HEK293T (cell line): ENCODE measurements around the gene TFEB.

ENCODE experiments used
- CTCF ChIA-PET: fragments of 350-600 bp; formaldehyde crosslinking; extraction: SDS; loops from one replicate; lab custom pipeline; 2021; ENCODE audit warnings: antibody characterized with exemption, inconsistent platforms; lab: Yijun Ruan, JAX
- POLR2A ChIA-PET: fragments of 350-600 bp; formaldehyde crosslinking; extraction: SDS; loops from one replicate; lab custom pipeline; 2020; ENCODE audit warnings: antibody characterized with exemption, inconsistent platforms; lab: Yijun Ruan, JAX
- DNase-seq: peaks from one replicate; pipeline ENCODE4 v3.0.0; 2012; ENCODE audit warnings: mixed read lengths; ENCODE audit errors: extremely low spot score
- ARNT ChIP-seq: fragments of 450-650 bp; IDR thresholded peaks from 2 replicates; pipeline ENCODE4 v1.6.1; 2017; ENCODE audit warnings: mild to moderate bottlenecking
- BHLHE40 ChIP-seq: fragments of 450-650 bp; IDR thresholded peaks from 2 replicates; pipeline ENCODE4 v1.6.1; 2016; ENCODE audit warnings: mild to moderate bottlenecking, moderate library complexity, borderline replicate concordance
- CTBP1 ChIP-seq: fragments of 450-650 bp; IDR thresholded peaks from 2 replicates; pipeline ENCODE4 v1.6.1; 2016; ENCODE audit warnings: borderline replicate concordance
- ELF4 ChIP-seq: fragments of 450-650 bp; IDR thresholded peaks from 2 replicates; pipeline ENCODE4 v1.6.1; 2017; ENCODE audit warnings: antibody characterized with exemption
- FOXA1 ChIP-seq: fragments of 450-650 bp; IDR thresholded peaks from 2 replicates; pipeline ENCODE4 v1.6.1; 2016; ENCODE audit warnings: mild to moderate bottlenecking
- FOXM1 ChIP-seq: fragments of 450-650 bp; IDR thresholded peaks from 2 replicates; pipeline ENCODE4 v1.6.1; 2017; ENCODE audit warnings: mild to moderate bottlenecking, borderline replicate concordance
- HDGF ChIP-seq: fragments of 450-650 bp; IDR thresholded peaks from 2 replicates; pipeline ENCODE4 v1.6.1; 2017; ENCODE audit warnings: antibody characterized with exemption, borderline replicate concordance
- L3MBTL2 ChIP-seq: fragments of 450-650 bp; conservative IDR thresholded peaks from 2 replicates; pipeline ENCODE4 v1.6.1; 2016; ENCODE audit warnings: mild to moderate bottlenecking
- LEF1 ChIP-seq: fragments of 450-650 bp; IDR thresholded peaks from 2 replicates; pipeline ENCODE4 v1.6.1; 2017; ENCODE audit warnings: mild to moderate bottlenecking, borderline replicate concordance
- NFRKB ChIP-seq: fragments of 450-650 bp; IDR thresholded peaks from 2 replicates; pipeline ENCODE4 v1.6.1; 2016; ENCODE audit warnings: mild to moderate bottlenecking, moderate library complexity
- SP1 ChIP-seq: fragments of 450-650 bp; IDR thresholded peaks from 2 replicates; pipeline ENCODE4 v1.6.1; 2017
- SUZ12 ChIP-seq: fragments of 450-650 bp; IDR thresholded peaks from 2 replicates; pipeline ENCODE4 v1.6.1; 2016; ENCODE audit warnings: mild to moderate bottlenecking
- TARDBP ChIP-seq: fragments of 450-650 bp; IDR thresholded peaks from 2 replicates; pipeline ENCODE4 v1.6.1; 2016
- ZNF384 ChIP-seq: fragments of 450-650 bp; IDR thresholded peaks from 2 replicates; pipeline ENCODE4 v1.6.1; 2016
- TF ChIP-seq, protein P1 (sequence below): fragments of 450-650 bp; IDR thresholded peaks from 2 replicates; pipeline ENCODE4 v1.6.1; 2016

TFEB gene

DNA sequence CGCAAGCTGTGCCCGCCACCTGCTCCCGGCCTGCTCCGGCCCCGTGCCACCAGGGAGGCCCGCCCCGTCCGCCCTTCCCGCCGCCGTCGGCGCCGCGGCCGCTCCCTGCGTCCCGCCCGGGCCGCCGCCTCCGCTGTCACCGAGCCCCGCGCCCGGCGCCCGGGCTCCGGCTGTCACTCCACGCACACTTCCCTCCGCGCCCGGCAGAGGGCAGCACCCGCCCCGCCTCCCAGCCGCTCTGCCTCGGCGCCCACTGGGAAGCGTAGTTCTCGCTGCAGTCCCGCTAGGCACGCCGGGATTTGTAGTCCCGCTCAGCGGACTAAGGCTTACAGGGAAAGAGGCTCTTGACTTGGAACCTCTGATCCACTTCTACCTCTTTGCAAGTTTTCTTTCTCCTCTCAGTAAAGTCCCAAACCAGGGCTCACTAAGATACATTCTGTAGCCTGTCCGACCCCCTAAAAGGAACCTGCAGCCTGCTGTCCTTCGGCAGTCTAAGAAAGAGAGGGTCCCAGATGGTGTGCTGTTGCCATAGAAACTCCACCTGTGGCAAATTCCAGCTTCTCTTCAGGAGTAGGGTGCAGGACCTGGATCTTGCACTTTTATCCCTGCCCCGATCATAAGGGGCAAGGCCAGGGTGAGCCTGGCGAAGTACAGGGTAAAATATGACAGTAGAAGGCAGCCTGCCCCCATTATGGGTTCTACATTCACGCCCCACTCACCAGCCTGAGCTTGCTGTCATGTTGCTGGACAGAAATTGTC is at the start of gene TFEB:
Gene TFEB, minus strand, starts transcription at position 182 of the 759 bp plus-strand sequence. CDS start 44,395 bp downstream, outside the sequence.
- ChIA-PET CTCF (no interaction called here), POLR2A (interaction anchor here (1.2 to 1.6 kb wide), 2 partner anchors 12 to 44 kb away, joined by 4 read pairs; partner anchors contain the start of gene FRS3)
- peak; percentile 97 for DNase-seq
- no peak for TF ChIP-seq SUZ12
- TF ChIP-seq, protein P1, sequence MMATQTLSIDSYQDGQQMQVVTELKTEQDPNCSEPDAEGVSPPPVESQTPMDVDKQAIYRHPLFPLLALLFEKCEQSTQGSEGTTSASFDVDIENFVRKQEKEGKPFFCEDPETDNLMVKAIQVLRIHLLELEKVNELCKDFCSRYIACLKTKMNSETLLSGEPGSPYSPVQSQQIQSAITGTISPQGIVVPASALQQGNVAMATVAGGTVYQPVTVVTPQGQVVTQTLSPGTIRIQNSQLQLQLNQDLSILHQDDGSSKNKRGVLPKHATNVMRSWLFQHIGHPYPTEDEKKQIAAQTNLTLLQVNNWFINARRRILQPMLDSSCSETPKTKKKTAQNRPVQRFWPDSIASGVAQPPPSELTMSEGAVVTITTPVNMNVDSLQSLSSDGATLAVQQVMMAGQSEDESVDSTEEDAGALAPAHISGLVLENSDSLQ: peak; percentile 91

DNA sequence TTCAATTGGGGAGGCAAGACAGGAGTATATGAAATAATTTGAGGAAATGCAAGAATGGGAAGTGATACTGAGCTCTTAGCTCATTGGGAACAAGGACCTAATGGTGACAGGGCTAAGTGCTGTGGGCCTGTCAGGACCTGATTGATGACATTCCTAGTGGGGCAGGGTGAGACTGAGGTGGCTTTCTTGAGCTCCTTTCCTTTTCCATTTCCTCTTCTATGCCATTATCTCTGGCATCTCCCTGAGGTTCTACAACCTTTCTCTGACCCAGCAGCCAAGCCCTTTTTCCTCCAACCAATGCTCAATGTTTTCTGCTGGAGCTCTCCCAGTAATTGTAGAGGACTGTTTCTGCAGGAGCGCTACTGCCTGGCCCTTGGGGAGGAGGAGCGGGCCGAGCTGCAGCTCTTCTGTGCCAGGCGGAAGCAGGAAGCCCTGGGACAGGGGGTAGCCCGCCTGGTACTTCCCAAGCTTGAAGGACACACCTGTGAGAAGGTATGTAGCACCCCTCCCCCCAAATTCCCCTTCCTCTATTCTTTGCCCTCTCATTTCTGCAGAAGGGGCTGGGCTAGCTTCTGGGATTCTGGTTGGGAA is 49.3 kb upstream of the TFEB start:
- ChIA-PET POLR2A (interaction anchor here (0.6 to 1.6 kb wide), 2 partner anchors 264 to 266 kb away, joined by 3 to 4 read pairs; partner anchors contain the start of gene TAF8), CTCF (interaction anchor here (0.5 to 1.1 kb wide), 3 partner anchors 63 to 136 kb away, joined by 3 read pairs; partner anchors contain the start of gene MED20)
- TF ChIP-seq, protein P1: peak; percentile 74
- TF ChIP-seq HDGF: no peak
- DNase-seq: no peak

DNA sequence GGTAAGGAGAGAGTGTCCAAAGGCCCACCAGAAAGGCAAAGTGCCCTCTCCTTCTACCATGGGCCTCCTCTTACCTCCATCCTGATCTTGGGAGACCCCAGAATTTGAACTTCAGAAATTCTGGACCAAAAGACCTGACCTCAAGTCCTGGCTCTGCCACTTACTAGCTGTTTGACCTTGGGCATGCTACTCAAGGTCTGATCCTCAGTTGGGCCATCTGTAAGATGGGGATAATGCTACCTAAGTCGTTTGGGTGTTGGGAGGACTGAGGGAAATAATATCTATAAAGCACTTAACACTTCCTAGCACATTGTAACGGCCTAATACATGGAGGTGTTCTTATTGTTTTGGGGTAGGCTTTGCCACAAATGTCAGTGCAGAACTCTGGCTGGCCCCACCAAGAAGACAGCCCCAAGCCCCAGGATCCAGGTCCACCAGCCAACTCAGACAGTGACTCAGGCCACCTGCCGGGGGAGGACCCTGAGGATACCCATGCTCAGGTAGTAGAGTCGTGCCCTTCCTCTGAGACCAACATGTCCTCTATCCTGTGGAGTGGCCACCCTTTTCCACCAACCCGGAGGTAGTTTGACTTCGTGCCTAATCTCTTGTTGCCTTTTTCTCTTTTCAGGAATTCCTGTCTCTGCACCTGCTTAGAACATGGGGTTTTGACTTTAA is 47.8 kb upstream of the TFEB start:
- CTCF ChIA-PET: no interaction called here
- TF ChIP-seq CTBP1 (no peak), L3MBTL2 (no peak), ZNF384 (no peak), NFRKB (no peak), FOXA1 (no peak), TARDBP (no peak), SUZ12 (no peak), LEF1 (no peak), FOXM1 (no peak)
- no peak for DNase-seq
- POLR2A ChIA-PET: interaction anchor here (1.6 kb wide), 1 partner anchor 268 kb away, joined by 4 read pairs; the partner anchor contains the start of gene TAF8

DNA sequence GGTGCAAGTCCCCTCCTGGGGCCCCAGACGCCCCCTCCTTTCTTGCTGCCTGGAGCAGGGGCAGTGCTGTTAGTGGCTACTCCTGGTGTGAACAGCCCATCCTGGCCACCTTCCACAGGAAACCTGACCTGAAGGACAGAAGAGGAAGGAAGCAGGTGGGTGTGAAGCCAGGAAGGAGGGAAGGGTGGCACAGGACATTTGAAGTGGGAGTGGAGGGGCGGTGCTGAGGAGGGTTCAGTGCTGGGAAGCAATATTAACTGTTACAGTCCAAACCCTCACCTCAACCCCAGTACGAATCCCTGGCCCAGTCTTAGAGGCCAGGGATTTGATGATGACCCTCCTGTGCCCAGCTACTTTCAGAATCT is 45.9 kb upstream of the TFEB start:
- POLR2A ChIA-PET: interaction anchor here (1.2 kb wide), 1 partner anchor 16 kb away, joined by 3 read pairs; no protein-coding TSS in a partner anchor

DNA sequence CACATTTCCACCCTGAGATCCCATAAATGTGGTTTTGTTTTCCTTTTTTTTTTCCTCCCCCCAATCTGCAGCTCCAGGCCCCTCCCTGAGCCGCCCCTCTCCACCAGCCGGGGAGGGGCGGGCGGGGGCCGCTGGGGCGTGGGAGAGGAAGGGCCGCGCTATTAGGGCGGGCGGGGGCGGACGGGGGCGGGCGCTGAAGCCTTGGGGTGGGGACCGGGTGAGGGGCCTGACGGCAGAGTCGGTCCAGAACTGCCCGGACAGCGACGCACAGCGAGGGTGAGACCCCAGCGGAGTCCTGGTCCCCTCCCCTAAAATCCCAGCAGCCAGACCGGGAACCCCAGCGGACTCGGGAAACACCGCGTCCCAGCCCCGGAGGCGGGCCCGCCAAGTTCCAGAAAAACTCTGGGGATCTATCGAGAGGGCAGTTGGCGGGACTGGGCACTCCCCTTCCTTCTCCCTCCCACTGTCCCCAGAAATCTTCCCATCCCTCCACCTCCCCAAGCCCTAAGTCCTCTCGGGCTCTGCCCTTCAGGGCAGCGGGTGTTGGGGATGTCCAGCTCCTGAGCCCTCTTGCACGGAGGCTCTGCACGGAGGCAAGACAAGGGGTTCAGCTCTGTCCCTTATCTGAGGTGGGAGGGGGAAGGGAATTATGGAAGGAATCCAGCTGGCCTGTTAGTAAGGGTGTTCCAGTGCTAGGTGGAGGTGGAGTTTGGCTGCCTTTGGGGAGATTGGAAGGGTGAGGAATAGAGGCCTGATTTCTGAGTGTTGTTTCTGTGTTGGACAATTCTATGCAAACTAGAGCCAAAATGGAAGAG is 45.4 kb upstream of the TFEB start, which contains the start of gene PRICKLE4:
Gene PRICKLE4, plus strand, starts transcription at position 232 of the 815 bp plus-strand sequence. CDS start 2,692 bp downstream, outside the sequence.
- DNase-seq: no peak
- CTCF ChIA-PET: interaction anchor here (0.6 to 1.9 kb wide), 5 partner anchors 76 to 445 kb away, joined by 3 to 8 read pairs (median 3); no protein-coding TSS in a partner anchor
- TF ChIP-seq ELF4 (no peak), FOXA1 (no peak), SP1 (no peak), FOXM1 (no peak), ZNF384 (no peak)
- TF ChIP-seq, protein P1: no peak
- POLR2A ChIA-PET: interaction anchor here (0.9 to 1.2 kb wide), 2 partner anchors 17 to 46 kb away, joined by 3 to 4 read pairs; no protein-coding TSS in a partner anchor

More for the DNA sequence above, 45.9 kb upstream of the TFEB start:
- no peak for TF ChIP-seq SP1
- TF ChIP-seq FOXA1: no peak
- TF ChIP-seq, protein P1: no peak
- no peak for TF ChIP-seq ELF4
- TF ChIP-seq ARNT: no peak
- TF ChIP-seq FOXM1: no peak
- TF ChIP-seq L3MBTL2: no peak
- TF ChIP-seq BHLHE40: no peak
- no peak for DNase-seq
- CTCF ChIA-PET: interaction anchor here (0.6 to 1.9 kb wide), 4 partner anchors 77 to 263 kb away, joined by 3 to 8 read pairs (median 4); no protein-coding TSS in a partner anchor
